Endothelial cell of umbilical vein (primary cell): ENCODE data around the gene ADAMTS17. TPM values are rescaled to one million over a fixed set of nuclear protein-coding genes. Genes with fewer than 3 reads are reported as not detected.

Source experiments
- BruUV-seq: library from RNA; stranded (reverse); fragments of 400-500 nt; replicated peaks from 2 replicates; lab custom pipeline; 2021; lab: Mats Ljungman, UMichigan
- CTCF ChIA-PET: fragments of 300-600, 350-600 bp; sonication (Branson Sonifier 250); formaldehyde crosslinking; loops from one replicate; lab custom pipeline; 2021; ENCODE audit warnings: antibody characterized with exemption, inconsistent platforms; lab: Charles Lee
- POLR2A ChIA-PET: fragments of 300-600, 350-600 bp; sonication (Branson Sonifier 250); formaldehyde crosslinking; loops from one replicate; lab custom pipeline; 2021; ENCODE audit warnings: antibody characterized with exemption, inconsistent platforms; lab: Charles Lee
- DNase-seq: peaks from one replicate; pipeline ENCODE4 v3.0.0-alpha.2; 2011; ENCODE audit warnings: low read depth, low spot score
- FAIRE-seq: peaks from 2 replicates; lab custom pipeline; 2011; peaks lifted over from hg19 to GRCh38; lab: Jason Lieb, UNC
- H2AFZ ChIP-seq: 2 replicates; pipeline ENCODE4 v1.6.0; 2012; ENCODE audit warnings: low read depth, low read length, control low read depth, inconsistent platforms
- H3K27ac ChIP-seq: 2 replicates; pipeline ENCODE4 v1.5.1; 2011; ENCODE audit warnings: low read depth, mild to moderate bottlenecking, control low read depth, low read length, moderate library complexity; ENCODE audit not compliant: insufficient read depth
- H3K27me3 ChIP-seq, 2 experiments: 2 replicates each; pipeline versions ENCODE4 v1.6.0 to v1.6.1; 2011; ENCODE audit warnings: low read length in 2 of 2, mixed read lengths in 1 of 2; ENCODE audit not compliant: control insufficient read depth in 2 of 2, insufficient read depth in 2 of 2
- H3K36me3 ChIP-seq, 2 experiments: 2 replicates in 1 of 2; 3 replicates in 1 of 2; pipeline ENCODE4 v1.5.1; 2011; ENCODE audit warnings: low read length in 2 of 2, mild to moderate bottlenecking in 1 of 2, moderate library complexity in 1 of 2; ENCODE audit not compliant: control insufficient read depth in 2 of 2, insufficient read depth in 2 of 2; ENCODE audit errors: extremely low read depth in 1 of 2
- H3K4me1 ChIP-seq: 3 replicates; pipeline ENCODE4 v1.5.1; 2011; ENCODE audit warnings: mild to moderate bottlenecking, low read length; ENCODE audit not compliant: control insufficient read depth, insufficient read depth; ENCODE audit errors: extremely low read depth
- H3K4me2 ChIP-seq: 2 replicates; pipeline ENCODE4 v1.6.1; 2011; ENCODE audit warnings: low read length, control low read depth, mixed read lengths; ENCODE audit not compliant: insufficient read depth
- H3K4me3 ChIP-seq, 3 experiments: fragments of 200-600 bp in 1 of 3; sonication (generic), shearing (Covaris generic) in 1 of 3; replicated peaks in 1 of 3; 2 replicates each; pipeline ENCODE4 v1.5.1; 2011 to 2016; ENCODE audit warnings: control low read depth in 3 of 3, low read length in 3 of 3, mild to moderate bottlenecking in 2 of 3, inconsistent platforms in 1 of 3, low read depth in 1 of 3, moderate library complexity in 1 of 3; ENCODE audit not compliant: insufficient read depth in 1 of 3
- H3K79me2 ChIP-seq: 2 replicates; pipeline ENCODE4 v1.6.0; 2012; ENCODE audit warnings: low read length, inconsistent platforms; ENCODE audit not compliant: control insufficient read depth, insufficient read depth
- H3K9ac ChIP-seq: replicated peaks from 2 replicates; pipeline ENCODE3; 2011; ENCODE audit warnings: low read length, control low read depth; ENCODE audit not compliant: insufficient read depth; ENCODE audit errors: extremely low read depth
- H3K9me1 ChIP-seq: replicated peaks from 3 replicates; pipeline ENCODE4 v1.6.0; 2011; ENCODE audit warnings: mild to moderate bottlenecking, low read length; ENCODE audit not compliant: control insufficient read depth, insufficient read depth; ENCODE audit errors: extremely low read depth
- H3K9me3 ChIP-seq: replicated peaks from 2 replicates; pipeline ENCODE4 v1.5.1; 2012; ENCODE audit warnings: low read length, inconsistent platforms; ENCODE audit not compliant: control insufficient read depth, insufficient read depth
- H4K20me1 ChIP-seq: replicated peaks from 2 replicates; pipeline ENCODE3; 2011; ENCODE audit warnings: mild to moderate bottlenecking, low read length; ENCODE audit not compliant: control insufficient read depth, insufficient read depth; ENCODE audit errors: extremely low read depth
- EZH2 ChIP-seq: IDR thresholded peaks from 2 replicates; pipeline ENCODE4 v1.6.1; 2012; ENCODE audit warnings: borderline replicate concordance, low read depth, mild to moderate bottlenecking, moderate library complexity, low read length, inconsistent platforms; ENCODE audit not compliant: severe bottlenecking
- FOS ChIP-seq: IDR thresholded peaks from 2 replicates; pipeline ENCODE4 v1.6.1; 2011; ENCODE audit warnings: mild to moderate bottlenecking, low read length, moderate library complexity, borderline replicate concordance; ENCODE audit not compliant: insufficient read depth
- GATA2 ChIP-seq: IDR thresholded peaks from 2 replicates; pipeline ENCODE4 v1.7.0; 2011; ENCODE audit warnings: low read depth, mild to moderate bottlenecking, moderate library complexity, mixed read lengths, low read length; ENCODE audit not compliant: insufficient read length, insufficient read depth
- JUN ChIP-seq: IDR thresholded peaks from 2 replicates; pipeline ENCODE4 v1.6.1; 2011; ENCODE audit warnings: borderline replicate concordance, low read depth; ENCODE audit not compliant: insufficient read length, insufficient read depth
- MYC ChIP-seq: IDR thresholded peaks from one replicate; pipeline ENCODE4 v1.6.1; 2011; ENCODE audit warnings: mild to moderate bottlenecking, low read depth, low read length
- POLR2A ChIP-seq: IDR thresholded peaks from 2 replicates; pipeline ENCODE4 v1.6.1; 2012; ENCODE audit warnings: low read depth, mild to moderate bottlenecking, control low read depth, low read length
- POLR2AphosphoS5 ChIP-seq: IDR thresholded peaks from 2 replicates; pipeline ENCODE4 v1.6.1; 2012; ENCODE audit warnings: low read depth, mild to moderate bottlenecking, control low read depth, low read length, moderate library complexity; ENCODE audit not compliant: insufficient read depth
- dilution Hi-C: fragments of 300-500 bp; cut with MboI; formaldehyde crosslinking; loops from one replicate; pipeline ENCODE4 v1.15.0; 2019; ENCODE audit warnings: low sequenced_read_pairs; ENCODE audit not compliant: extremely low pct_ligation_motif_present
- intact Hi-C: fragments of 100-400 bp; cut with micrococcal nuclease; formaldehyde crosslinking; loops from one replicate; pipeline ENCODE4 v1.10.0; 2022
- polyA plus RNA-seq, 4 experiments: library from polyadenylated mRNA; depleted of rRNA in 3 of 4; stranded (reverse) in 3 of 4; unstranded in 1 of 4; fragments of >200 nt; gene quantifications; 2 replicates each; pipeline versions ENCODE4 v1.2.1 to v1.2.3, GENCODE V29; 2011 to 2012; ENCODE audit warnings: missing spikeins in 1 of 4
- total RNA-seq: library from RNA; stranded (reverse); gene quantifications from 2 replicates; pipeline ENCODE4 v1.2.3, GENCODE V29; 2021
- TF ChIP-seq, protein P1 (sequence below), 2 donors: IDR thresholded peaks; 1 replicate in 1 of 2; 2 replicates in 1 of 2; pipeline ENCODE4 v1.5.1; 2011; ENCODE audit warnings: low read length in 2 of 2, mild to moderate bottlenecking in 2 of 2, moderate library complexity in 2 of 2, control low read depth in 1 of 2, inconsistent platforms in 1 of 2, low read depth in 1 of 2; ENCODE audit not compliant: insufficient read depth in 1 of 2; ENCODE audit errors: extremely low read depth in 1 of 2
- TF ChIP-seq, protein P2 (sequence below): IDR thresholded peaks from 2 replicates; pipeline ENCODE4 v1.6.1; 2011; ENCODE audit not compliant: insufficient read depth, insufficient read length

ADAMTS17 gene
- total and polyA plus RNA-seq, 2 donors (not counting 3 experiments of a cell fraction or from before 2014, with no cell fraction given), result 0.12 TPM; not detected in 1

DNA sequence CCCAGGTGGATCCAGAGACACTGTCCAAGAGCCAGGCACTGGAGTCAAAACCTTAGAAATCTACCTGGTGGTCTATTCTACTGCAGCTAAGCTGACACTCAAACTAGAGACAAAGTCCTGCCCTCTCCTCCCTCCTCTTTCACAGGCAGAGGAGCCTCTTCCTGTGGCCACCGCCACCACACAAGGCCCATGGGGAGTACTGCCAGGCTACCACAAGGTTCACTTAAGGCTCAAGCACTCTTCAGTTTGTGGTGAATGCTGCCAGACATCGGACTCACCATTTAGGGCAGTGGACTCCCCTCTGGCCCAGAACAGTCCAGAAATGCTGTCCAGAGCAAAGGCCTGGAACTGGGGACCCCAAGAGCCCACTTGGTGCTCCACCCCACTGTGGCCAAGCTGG is 160.9 kb downstream of the ADAMTS17 start:
- Histone ChIP-seq H3K9ac (no peak overlapping the region), H3K27me3 (no peaks in the 10 kb centered on the region), H3K27ac (no peak overlapping the region), H3K79me2 (no peaks in the 10 kb centered on the region), H3K4me2 (no peak overlapping the region), H4K20me1 (no peaks in the 10 kb centered on the region), H3K9me3 (no peaks in the 10 kb centered on the region), H3K4me1 (no peaks in the 10 kb centered on the region), H3K9me1 (no peaks in the 10 kb centered on the region), H3K4me3 (no peak overlapping the region), H3K36me3 (no peaks in the 10 kb centered on the region), H2AFZ (no peak overlapping the region)
- FAIRE-seq, result no peak
- POLR2A ChIA-PET, result no interaction called here
- dilution Hi-C loops (no loop called here), intact Hi-C loops (no loop called here)
- TF ChIP-seq, protein P1, sequence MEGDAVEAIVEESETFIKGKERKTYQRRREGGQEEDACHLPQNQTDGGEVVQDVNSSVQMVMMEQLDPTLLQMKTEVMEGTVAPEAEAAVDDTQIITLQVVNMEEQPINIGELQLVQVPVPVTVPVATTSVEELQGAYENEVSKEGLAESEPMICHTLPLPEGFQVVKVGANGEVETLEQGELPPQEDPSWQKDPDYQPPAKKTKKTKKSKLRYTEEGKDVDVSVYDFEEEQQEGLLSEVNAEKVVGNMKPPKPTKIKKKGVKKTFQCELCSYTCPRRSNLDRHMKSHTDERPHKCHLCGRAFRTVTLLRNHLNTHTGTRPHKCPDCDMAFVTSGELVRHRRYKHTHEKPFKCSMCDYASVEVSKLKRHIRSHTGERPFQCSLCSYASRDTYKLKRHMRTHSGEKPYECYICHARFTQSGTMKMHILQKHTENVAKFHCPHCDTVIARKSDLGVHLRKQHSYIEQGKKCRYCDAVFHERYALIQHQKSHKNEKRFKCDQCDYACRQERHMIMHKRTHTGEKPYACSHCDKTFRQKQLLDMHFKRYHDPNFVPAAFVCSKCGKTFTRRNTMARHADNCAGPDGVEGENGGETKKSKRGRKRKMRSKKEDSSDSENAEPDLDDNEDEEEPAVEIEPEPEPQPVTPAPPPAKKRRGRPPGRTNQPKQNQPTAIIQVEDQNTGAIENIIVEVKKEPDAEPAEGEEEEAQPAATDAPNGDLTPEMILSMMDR (IDR thresholded peaks at IDR 0.05; ENCODE audit: extremely low read depth in 1 of 2, insufficient read depth in 1 of 2, low read depth in 1 of 2, low read length in 2 of 2), result no peak
- TF ChIP-seq POLR2AphosphoS5, result no peak
- no peak for TF ChIP-seq JUN
- TF ChIP-seq, protein P2, sequence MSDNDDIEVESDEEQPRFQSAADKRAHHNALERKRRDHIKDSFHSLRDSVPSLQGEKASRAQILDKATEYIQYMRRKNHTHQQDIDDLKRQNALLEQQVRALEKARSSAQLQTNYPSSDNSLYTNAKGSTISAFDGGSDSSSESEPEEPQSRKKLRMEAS, result no peak
- no peak for TF ChIP-seq EZH2
- TF ChIP-seq MYC, result no peak
- TF ChIP-seq FOS, result no peak
- no peak for TF ChIP-seq GATA2
- TF ChIP-seq POLR2A, result no peak
- DNase-seq, result no peak
- BruUV-seq, result no TSS peak
- CTCF ChIA-PET, result no interaction called here
